Amniotic epithelial cell (primary cell): Measurements from ENCODE around the gene PUM1.

Experiments
- DNase-seq: peaks from one replicate; pipeline ENCODE4 v3.0.0-alpha.2; 2010; ENCODE audit warnings: low read depth

Gene PUM1

GRCh38 chr1:30995990-30996612 is 69.4 kb downstream of the PUM1 start:
- DNase-seq = no peak

DNA sequence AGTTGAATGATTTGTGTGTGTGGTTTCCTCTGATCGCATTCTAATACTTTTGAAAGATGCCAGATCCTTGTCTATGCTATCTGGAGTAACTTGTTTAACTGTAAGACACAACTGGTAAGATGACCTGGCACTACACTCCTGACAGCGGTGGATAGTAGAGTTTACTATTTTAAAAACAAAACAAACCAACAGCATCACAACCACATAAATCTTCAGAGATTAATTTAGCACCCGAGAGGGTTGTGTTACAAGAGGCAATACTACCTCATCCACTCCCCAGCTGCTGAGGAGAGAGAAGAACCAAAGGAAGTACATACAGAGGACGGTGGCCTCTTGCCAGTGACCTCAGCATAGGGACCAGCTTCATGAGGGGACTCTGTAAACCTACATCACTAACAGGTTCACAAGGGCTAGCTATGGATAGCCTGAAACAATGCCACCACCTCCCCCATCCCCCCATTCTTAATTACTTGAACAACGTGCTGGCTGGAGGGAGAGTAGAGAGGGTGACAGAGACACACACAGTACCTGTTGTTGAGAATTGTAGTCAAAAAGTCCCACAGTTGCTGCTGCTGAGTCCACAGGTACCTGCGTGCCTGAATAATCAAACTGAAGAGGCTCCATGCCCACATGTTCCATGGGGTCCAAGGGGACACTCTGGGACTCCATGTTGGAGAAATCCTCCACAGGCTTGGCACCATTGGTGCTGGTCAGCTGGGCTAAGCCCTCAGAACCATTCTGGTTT is 73.5 kb downstream of the PUM1 start:
- peak; percentile 88 for DNase-seq

GRCh38 chr1:30990591-30990990 is 74.9 kb downstream of the PUM1 start:
- DNase-seq = peak; percentile 76

GRCh38 chr1:30988045-30988444 is 77.5 kb downstream of the PUM1 start:
- no peak for DNase-seq

- no peak for DNase-seq
These were observed 78.8 kb downstream of the PUM1 start for GRCh38 chr1:30986755-30987154.

GRCh38 chr1:30984991-30985503 is 80.5 kb downstream of the PUM1 start:
- DNase-seq = no peak

- peak; percentile 28 for DNase-seq
These were observed 81.2 kb downstream of the PUM1 start for GRCh38 chr1:30984165-30984889.

- DNase-seq = peak; percentile 20
These were observed 82.6 kb downstream of the PUM1 start for GRCh38 chr1:30982937-30983336.

DNA sequence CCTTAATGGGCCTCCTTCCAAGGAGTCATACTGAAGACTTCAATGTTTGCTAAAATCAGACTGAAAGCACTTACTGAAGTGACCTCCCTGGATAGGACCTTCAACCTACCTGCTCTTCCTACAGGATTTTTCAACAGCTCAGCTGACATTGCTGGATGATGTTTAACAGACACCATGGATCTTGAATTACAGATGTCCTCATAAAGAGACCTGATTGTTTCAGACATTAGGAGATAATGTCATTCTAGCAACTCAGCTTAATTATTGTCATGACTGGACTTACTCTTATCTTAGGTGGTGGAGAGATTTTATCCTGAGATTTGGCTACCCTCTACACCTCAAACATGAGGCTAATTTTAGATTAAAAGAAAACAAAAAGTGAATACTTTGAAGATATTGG is 83.1 kb downstream of the PUM1 start:
- DNase-seq = no peak

DNA sequence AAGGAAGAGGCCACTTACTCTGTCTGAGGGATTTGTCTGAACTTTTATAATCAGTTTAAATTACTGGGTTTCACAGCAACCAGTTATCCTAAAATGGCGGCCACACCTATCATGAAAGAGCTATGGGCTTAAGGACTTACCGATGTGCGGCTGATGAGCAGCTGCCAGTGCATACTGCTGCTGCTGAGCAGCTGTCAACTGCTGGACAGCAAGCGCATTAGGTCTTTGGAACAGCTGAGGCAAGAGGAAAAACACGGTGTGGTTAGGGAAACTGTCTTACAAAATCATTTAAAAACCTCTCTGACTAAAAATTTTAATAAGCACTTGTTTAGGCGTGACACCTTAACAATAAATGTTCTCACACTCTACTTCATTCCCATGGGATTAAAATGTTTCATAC is 84.3 kb downstream of the PUM1 start:
- DNase-seq = no peak

DNA sequence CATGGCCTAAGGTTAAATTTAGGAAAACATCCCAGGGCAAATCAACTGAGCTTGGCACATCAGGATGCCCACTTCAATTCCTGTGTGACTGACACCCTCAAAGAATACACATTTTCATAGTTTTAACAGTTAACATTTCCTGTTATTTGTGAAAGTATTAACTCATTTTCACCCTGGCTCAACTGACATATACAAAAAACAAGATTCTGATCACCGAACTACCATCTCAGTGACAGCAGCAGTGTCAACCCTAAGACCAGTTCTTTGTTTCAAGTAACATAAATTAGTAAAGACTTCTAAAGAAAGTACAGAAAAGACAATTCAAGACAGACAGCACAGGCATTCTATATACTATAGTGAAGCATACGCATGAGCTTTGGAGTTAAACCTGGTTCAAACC is 88.0 kb downstream of the PUM1 start:
- no peak for DNase-seq

- peak; percentile 28 for DNase-seq
These were observed 88.4 kb downstream of the PUM1 start for GRCh38 chr1:30977105-30977504.

GRCh38 chr1:30976143-30976542 is 89.4 kb downstream of the PUM1 start:
- DNase-seq = peak; percentile 56

DNA sequence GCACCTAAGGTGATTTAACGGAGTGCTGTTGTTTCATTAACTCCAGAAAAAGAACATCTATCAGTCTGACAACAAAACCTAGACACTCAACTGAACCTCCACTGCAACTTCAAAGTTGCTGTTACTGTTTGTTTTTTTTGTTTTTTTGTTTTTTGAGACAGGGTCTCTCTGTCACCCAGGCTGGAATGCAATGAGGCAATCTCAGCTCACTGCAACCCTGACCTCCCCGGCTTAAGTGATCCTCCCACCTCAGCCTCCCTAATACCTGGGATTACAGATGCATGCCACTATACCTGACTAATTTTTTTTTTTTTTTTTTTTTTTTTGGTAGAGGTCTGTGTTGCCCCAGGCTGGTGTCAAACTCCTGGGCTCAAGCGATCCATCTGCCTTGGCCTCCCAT is 90.3 kb downstream of the PUM1 start:
- no peak for DNase-seq

GRCh38 chr1:30974536-30974935 is 91.0 kb downstream of the PUM1 start:
- no peak for DNase-seq

- peak; percentile 27 for DNase-seq
These were observed 93.2 kb downstream of the PUM1 start for GRCh38 chr1:30972349-30972748.

DNA sequence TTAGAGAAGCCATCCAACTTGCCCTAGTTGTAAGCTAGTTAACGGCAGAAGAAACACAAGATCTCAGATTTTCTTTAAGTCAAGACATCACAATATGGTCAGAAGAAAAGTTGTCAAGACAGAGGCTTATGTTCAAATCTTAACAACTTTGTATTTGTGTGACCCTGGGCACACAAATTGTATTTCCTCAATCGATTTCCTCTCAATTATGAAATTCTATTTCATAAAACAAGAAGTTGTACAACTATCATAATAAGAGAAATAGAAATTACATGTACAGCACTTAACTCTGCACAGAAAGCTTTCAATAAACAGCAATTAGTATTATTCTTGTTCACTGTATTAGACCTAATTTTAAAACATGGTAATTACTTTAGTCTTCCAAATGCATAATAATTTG is 94.0 kb downstream of the PUM1 start:
- no peak for DNase-seq

GRCh38 chr1:30969903-30970302 is 95.6 kb downstream of the PUM1 start:
- DNase-seq = no peak

GRCh38 chr1:30968220-30968971 is 97.1 kb downstream of the PUM1 start:
- DNase-seq = no peak

GRCh38 chr1:30966690-30967369 is 98.7 kb downstream of the PUM1 start:
- DNase-seq = peak; percentile 83

DNA sequence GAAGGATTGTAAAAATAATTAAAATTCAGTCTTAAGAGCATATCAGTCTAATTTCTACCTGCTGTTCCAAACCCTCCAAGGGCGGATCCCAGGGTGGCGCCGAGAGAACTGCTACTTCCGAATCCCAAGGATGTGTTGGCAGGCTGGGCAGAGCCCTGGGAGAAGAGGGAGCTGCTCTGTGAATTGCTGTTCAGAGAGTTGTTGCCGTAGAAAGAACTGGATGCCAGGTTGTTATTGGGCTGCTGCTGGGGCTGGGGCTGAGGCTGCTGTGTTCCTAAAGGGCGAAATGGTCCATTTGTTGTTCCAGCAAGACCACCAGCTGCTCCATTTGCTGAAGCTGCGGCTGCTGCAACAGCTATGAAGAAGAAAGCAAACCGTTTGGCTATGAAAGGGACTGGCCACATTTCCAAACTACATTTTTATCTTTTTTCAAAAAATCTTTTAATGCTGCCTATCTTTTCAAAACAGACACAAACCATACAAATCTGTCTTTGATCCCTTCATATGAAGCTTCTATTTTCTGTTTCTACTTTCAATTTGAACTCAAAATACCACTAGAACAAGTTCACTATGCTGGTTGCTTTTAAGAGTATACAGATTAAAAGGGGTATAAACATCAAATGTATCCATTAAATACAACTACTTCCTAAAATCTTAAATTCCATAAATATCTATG is 99.5 kb downstream of the PUM1 start:
- no peak for DNase-seq
